AG04450 (cell line): ENCODE data around the gene CFAP46. TPM values are rescaled to one million over a fixed set of nuclear protein-coding genes. Genes with fewer than 3 reads are reported as not detected.
"Not testable (repeated sequence)": the region's sequence is repeated elsewhere in the genome, so short reads cannot be mapped to it uniquely, and the experiment has no call there.

Experiments
- CTCF ChIA-PET: fragments of 300-600, 350-600 bp; formaldehyde crosslinking; extraction: SDS; loops from one replicate; lab custom pipeline; 2022; ENCODE audit warnings: antibody characterized with exemption, inconsistent platforms; lab: Charles Lee
- POLR2A ChIA-PET: fragments of 350-600 bp; formaldehyde crosslinking; extraction: SDS; loops from one replicate; lab custom pipeline; 2021; ENCODE audit warnings: antibody characterized with exemption, inconsistent platforms; lab: Yijun Ruan, JAX
- DNase-seq: peaks from one replicate; pipeline ENCODE4 v3.0.0-alpha.2; 2011; ENCODE audit warnings: low read depth, low spot score
- H3K27ac ChIP-seq: one replicate; pipeline ENCODE4 v1.5.1; 2012; ENCODE audit warnings: low read depth, low read length, control low read depth
- H3K27me3 ChIP-seq: one replicate; pipeline ENCODE4 v1.6.0; 2012; ENCODE audit warnings: low read length; ENCODE audit not compliant: control insufficient read depth, insufficient read depth
- H3K4me3 ChIP-seq: 2 replicates; pipeline ENCODE4 v1.5.1; 2011; ENCODE audit warnings: mild to moderate bottlenecking, low read depth, low read length, control low read depth
- H3K9me3 ChIP-seq: 2 replicates; pipeline ENCODE4 v1.5.1; 2012; ENCODE audit warnings: low read length; ENCODE audit not compliant: control insufficient read depth, insufficient read depth
- CTCF ChIP-seq: IDR thresholded peaks from 2 replicates; pipeline ENCODE4 v1.5.1; 2011; ENCODE audit warnings: low read depth, low read length, control low read depth, inconsistent platforms
- polyA plus RNA-seq: library from polyadenylated mRNA; depleted of rRNA; stranded (reverse); fragments of >200 nt; gene quantifications from 2 replicates; pipeline ENCODE4 v1.2.3, GENCODE V29; 2011

Gene CFAP46
- polyA plus RNA-seq, 1 experiment = 2.7 TPM

DNA sequence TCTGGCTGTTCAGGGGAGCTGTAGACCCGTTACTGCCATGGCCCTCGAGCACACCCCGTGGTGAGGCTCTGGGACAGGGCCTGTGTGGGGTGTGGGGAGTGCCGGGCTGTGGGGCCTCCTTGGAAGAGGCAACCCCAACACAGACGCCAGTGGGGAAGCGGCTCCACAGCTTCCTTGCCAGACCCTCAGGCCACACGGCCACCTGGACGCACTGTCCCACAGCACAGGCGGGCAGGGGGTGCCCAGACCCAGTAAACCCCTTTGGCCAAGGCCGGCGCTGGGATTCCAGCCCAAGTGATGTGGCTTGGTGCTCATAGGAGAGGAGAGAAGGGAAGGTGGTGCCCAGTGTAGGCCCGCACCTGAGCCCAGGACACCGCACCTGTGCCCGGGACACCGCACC lies 143.5 kb downstream of the CFAP46 start:
- no peak for TF ChIP-seq CTCF
- CTCF ChIA-PET = no interaction called here
- H3K27ac ChIP-seq = no peak overlapping the region
- peaks cover 13% of the 10 kb centered on the region for H3K27me3 ChIP-seq
- DNase-seq = no peak
- peaks cover 8% of the 10 kb centered on the region for H3K9me3 ChIP-seq
- POLR2A ChIA-PET = no interaction called here
- H3K4me3 ChIP-seq = no peak overlapping the region

- ChIA-PET POLR2A (no interaction called here), CTCF (no interaction called here)
- TF ChIP-seq CTCF = no peak
- H3K27me3 ChIP-seq = peaks cover 13% of the 10 kb centered on the region
- no peak for DNase-seq
- H3K27ac ChIP-seq = no peak overlapping the region
- H3K4me3 ChIP-seq = no peak overlapping the region
- H3K9me3 ChIP-seq = peaks cover 10% of the 10 kb centered on the region
Measured at GRCh38 chr10:132798403-132798802, 144.0 kb downstream of the CFAP46 start.

- POLR2A ChIA-PET, CTCF ChIA-PET, H3K27ac ChIP-seq, DNase-seq, H3K4me3 ChIP-seq: not testable (repeated sequence)
- Histone ChIP-seq H3K27me3 (peaks cover 13% of the 10 kb centered on the region), H3K9me3 (peaks cover 15% of the 10 kb centered on the region)
Measured at GRCh38 chr10:132797986-132798385, 144.4 kb downstream of the CFAP46 start.

DNA sequence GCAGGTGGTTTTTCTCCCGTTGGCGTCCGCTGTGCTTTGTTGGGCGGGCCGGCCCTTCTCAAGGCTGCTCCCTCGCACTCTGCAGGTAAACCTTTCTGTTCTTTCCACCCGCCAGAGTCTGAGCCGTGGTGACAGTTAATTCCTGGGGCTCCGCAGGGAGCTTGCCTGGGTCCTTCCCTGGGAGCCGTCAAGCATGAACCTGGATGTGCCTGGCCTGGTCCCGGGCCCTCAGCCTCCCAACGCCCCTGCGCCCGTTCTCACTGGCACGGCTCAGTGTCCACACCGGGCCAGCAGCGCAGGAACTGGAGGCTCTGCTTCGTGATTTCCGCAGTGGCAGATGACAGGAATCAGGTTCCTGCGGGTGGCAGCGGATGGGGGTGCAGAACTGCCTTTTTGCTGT lies 145.5 kb downstream of the CFAP46 start:
- Histone ChIP-seq H3K9me3 (peaks cover 15% of the 10 kb centered on the region), H3K27me3 (peaks cover 13% of the 10 kb centered on the region), H3K27ac (no peak overlapping the region), H3K4me3 (no peak overlapping the region)
- TF ChIP-seq CTCF = no peak
- DNase-seq = no peak
- ChIA-PET POLR2A (no interaction called here), CTCF (no interaction called here)

DNA sequence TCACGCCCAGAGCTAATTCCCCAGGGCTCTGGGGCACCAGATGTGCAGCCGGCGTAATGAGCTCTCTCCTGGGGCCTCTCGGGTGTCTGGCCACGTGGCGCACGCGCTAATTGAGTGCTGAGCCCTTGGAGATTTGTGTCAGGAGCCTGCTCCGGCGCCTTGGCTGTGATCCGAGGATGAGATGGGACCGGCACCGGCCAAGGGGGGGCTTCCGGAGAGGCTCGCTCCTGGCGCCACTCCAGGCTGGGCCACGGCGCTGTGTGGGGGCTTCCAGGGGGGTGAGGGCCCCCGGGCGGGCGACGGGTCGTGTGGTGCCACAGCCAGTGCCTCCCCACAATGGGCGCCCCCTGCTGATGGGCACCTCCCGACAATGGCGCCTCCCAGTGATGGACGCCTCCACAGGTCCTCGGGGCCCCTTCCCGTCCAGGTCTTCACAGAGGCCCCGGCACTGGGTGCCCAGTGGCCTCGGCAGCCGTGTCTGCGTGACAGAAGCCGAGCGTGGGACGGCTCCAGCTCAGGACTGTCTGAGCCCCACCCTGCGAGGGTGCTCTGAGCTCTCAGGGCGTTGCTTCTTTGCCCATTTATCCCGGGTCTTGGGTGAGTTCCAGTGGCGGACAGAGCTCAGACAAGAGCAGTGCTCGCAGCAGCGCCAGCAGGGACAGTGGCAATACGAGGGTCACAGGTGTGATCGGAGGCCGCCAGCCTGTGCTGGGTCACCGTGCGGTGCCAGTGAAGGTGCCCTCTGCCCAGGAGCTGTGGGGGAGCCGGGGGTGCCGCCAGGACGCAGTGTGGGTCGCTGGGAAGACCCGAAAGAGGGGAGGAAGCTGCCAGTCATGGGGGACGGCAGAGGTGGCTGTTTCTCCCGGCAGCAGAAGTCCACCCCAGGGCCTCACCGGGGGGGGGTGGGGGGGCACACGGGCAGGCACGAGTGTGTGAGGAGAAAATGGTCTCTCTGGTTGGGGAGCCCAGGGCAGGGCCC lies 148.2 kb downstream of the CFAP46 start:
- no peak for DNase-seq
- no peak for TF ChIP-seq CTCF
- Histone ChIP-seq H3K27ac (no peak overlapping the region), H3K9me3 (peaks cover 11% of the 10 kb centered on the region; the same call in 1 of the 2 replicates), H3K27me3 (peaks cover 27% of the 10 kb centered on the region), H3K4me3 (no peak overlapping the region)
- CTCF ChIA-PET = interaction anchor here (0.9 kb wide), 1 partner anchor 140 kb away, joined by 5 read pairs; no protein-coding TSS in a partner anchor
- POLR2A ChIA-PET = no interaction called here
